PC-9 (cell line): ENCODE data around the gene GJC2. TPM values are rescaled to one million over a fixed set of nuclear protein-coding genes. Genes with fewer than 3 reads are reported as not detected.

Experiments
- BruUV-seq: library from RNA; stranded (reverse); fragments of 400-500 nt; replicated peaks from 2 replicates; lab custom pipeline; 2021; lab: Mats Ljungman, UMichigan
- CTCF ChIA-PET: fragments of 300-600 bp; sonication (Branson Sonifier 250); formaldehyde crosslinking; loops from one replicate; lab custom pipeline; 2022; ENCODE audit warnings: antibody characterized with exemption; lab: Charles Lee
- POLR2A ChIA-PET: fragments of 300-600 bp; sonication (Branson Sonifier 250); formaldehyde crosslinking; loops from one replicate; lab custom pipeline; 2022; ENCODE audit warnings: antibody characterized with exemption; ENCODE audit not compliant: unreplicated experiment; lab: Charles Lee
- DNase-seq, 2 experiments: peaks; one replicate each; pipeline versions ENCODE4 v3.0.0 to v3.0.0-alpha.2; 2015 to 2022; ENCODE audit warnings: mixed read lengths in 1 of 2
- H2AFZ ChIP-seq: fragments of 200-600 bp; sonication (generic); 2 replicates; pipeline ENCODE4 v1.8.1; 2017; ENCODE audit warnings: antibody characterized with exemption
- H3F3A ChIP-seq: fragments of 200-600 bp; sonication (generic); 2 replicates; pipeline ENCODE4 v1.8.1; 2017; ENCODE audit warnings: antibody characterized with exemption, mild to moderate bottlenecking, low read depth; ENCODE audit not compliant: insufficient read depth
- H3K27ac ChIP-seq: fragments of 200-600 bp; sonication (generic); 2 replicates; pipeline ENCODE4 v1.6.1; 2016; ENCODE audit warnings: mixed run types
- H3K27me3 ChIP-seq: fragments of 200-600 bp; sonication (generic); 2 replicates; pipeline ENCODE4 v1.6.1; 2016; ENCODE audit warnings: low read depth, mixed run types; ENCODE audit not compliant: insufficient read depth
- H3K36me3 ChIP-seq: fragments of 200-600 bp; sonication (generic); 2 replicates; pipeline ENCODE4 v1.6.1; 2016; ENCODE audit warnings: low read depth, mixed run types
- H3K4me1 ChIP-seq: fragments of 200-600 bp; sonication (generic); replicated peaks from 2 replicates; pipeline ENCODE4 v1.6.1; 2016; ENCODE audit warnings: mixed run types; ENCODE audit not compliant: insufficient read depth
- H3K4me2 ChIP-seq: fragments of 200-600 bp; sonication (generic); 2 replicates; pipeline ENCODE4 v1.6.1; 2017; ENCODE audit warnings: mixed run types
- H3K4me3 ChIP-seq: fragments of 200-600 bp; sonication (generic); 2 replicates; pipeline ENCODE4 v1.6.1; 2016; ENCODE audit warnings: mixed run types
- H3K79me2 ChIP-seq: fragments of 200-600 bp; sonication (generic); 2 replicates; pipeline ENCODE4 v1.6.1; 2017; ENCODE audit warnings: low read depth, mixed run types
- H3K9me2 ChIP-seq: fragments of 200-600 bp; sonication (generic); 2 replicates; pipeline ENCODE4 v1.8.1; 2017; ENCODE audit warnings: mild to moderate bottlenecking; ENCODE audit not compliant: insufficient read depth
- H3K9me3 ChIP-seq: fragments of 200-600 bp; sonication (generic); 2 replicates; pipeline ENCODE4 v1.8.1; 2016; ENCODE audit warnings: low read depth; ENCODE audit not compliant: insufficient read depth
- H4K20me1 ChIP-seq: fragments of 200-600 bp; sonication (generic); 2 replicates; pipeline ENCODE4 v1.8.1; 2017; ENCODE audit not compliant: insufficient read depth
- CTCF ChIP-seq: fragments of 200-600 bp; sonication (generic); conservative IDR thresholded peaks from 2 replicates; pipeline ENCODE4 v1.6.1; 2017; ENCODE audit warnings: mixed run types, antibody characterized with exemption, mild to moderate bottlenecking, moderate library complexity
- EZH2 ChIP-seq: fragments of 200-600 bp; sonication (generic); IDR thresholded peaks from 2 replicates; pipeline ENCODE4 v1.8.0; 2017; ENCODE audit warnings: antibody characterized with exemption, low read depth
- intact Hi-C: fragments of 100-400 bp; cut with micrococcal nuclease; formaldehyde crosslinking; loops from one replicate; pipeline ENCODE4 v1.10.0; 2022; ENCODE audit not compliant: unreplicated experiment
- total RNA-seq: library from RNA; stranded (reverse); gene quantifications from 2 replicates; pipeline ENCODE4 v1.2.3, GENCODE V29; 2021

The GJC2 gene
- total RNA-seq, 1 experiment from 2014 or later = 2.1 TPM

- intact Hi-C loops = no loop called here
- CTCF ChIA-PET = no interaction called here
- Histone ChIP-seq H3K27ac (no peak overlapping the region), H3K79me2 (no peaks in the 10 kb centered on the region), H3K9me3 (peaks cover 12% of the 10 kb centered on the region; the same call in 1 of the 2 replicates), H3K27me3 (no peaks in the 10 kb centered on the region), H4K20me1 (no peaks in the 10 kb centered on the region), H3K4me3 (no peak overlapping the region), H3K9me2 (no peaks in the 10 kb centered on the region), H3K4me2 (no peak overlapping the region), H3F3A (no peaks in the 10 kb centered on the region; the same call in 1 of the 2 replicates), H3K4me1 (no peaks in the 10 kb centered on the region), H3K36me3 (no peaks in the 10 kb centered on the region), H2AFZ (no peak overlapping the region)
- POLR2A ChIA-PET = interaction anchor here (0.6 kb wide), 1 partner anchor 167 kb away, joined by 3 read pairs; no protein-coding TSS in a partner anchor
- no TSS peak for BruUV-seq
- DNase-seq = no peak
- no peak for TF ChIP-seq CTCF
- TF ChIP-seq EZH2 = no peak
Measured at GRCh38 chr1:228120351-228120750, 29.4 kb upstream of the GJC2 start.

GRCh38 chr1:228120857-228121489 lies 28.8 kb upstream of the GJC2 start:
- CTCF ChIA-PET = no interaction called here
- no peak overlapping the region for H3K4me2 ChIP-seq
- POLR2A ChIA-PET = interaction anchor here (0.6 to 0.7 kb wide), 2 partner anchors 76 to 167 kb away, joined by 3 read pairs; no protein-coding TSS in a partner anchor
- no peaks in the 10 kb centered on the region for H3K36me3 ChIP-seq
- H3F3A ChIP-seq = no peaks in the 10 kb centered on the region; the same call in 1 of the 2 replicates
- peaks cover 12% of the 10 kb centered on the region; the same call in 1 of the 2 replicates for H3K9me3 ChIP-seq
- H4K20me1 ChIP-seq = no peaks in the 10 kb centered on the region
- H3K9me2 ChIP-seq = no peaks in the 10 kb centered on the region
- H3K27ac ChIP-seq = no peak overlapping the region
- TF ChIP-seq EZH2 = no peak
- TF ChIP-seq CTCF = no peak
- no peak for DNase-seq
- H3K4me1 ChIP-seq = no peaks in the 10 kb centered on the region
- H3K4me3 ChIP-seq = no peak overlapping the region
- intact Hi-C loops = no loop called here
- no TSS peak for BruUV-seq
- no peaks in the 10 kb centered on the region for H3K79me2 ChIP-seq
- no peaks in the 10 kb centered on the region for H3K27me3 ChIP-seq
- H2AFZ ChIP-seq = no peak overlapping the region

- peaks cover 10% of the 10 kb centered on the region; the same call in 1 of the 2 replicates for H3K9me3 ChIP-seq
- DNase-seq = no peak
- intact Hi-C loops = no loop called here
- no peaks in the 10 kb centered on the region for H3K4me1 ChIP-seq
- H3F3A ChIP-seq = no peaks in the 10 kb centered on the region; the same call in 1 of the 2 replicates
- no peaks in the 10 kb centered on the region for H3K9me2 ChIP-seq
- no peak overlapping the region for H3K4me3 ChIP-seq
- H2AFZ ChIP-seq = no peak overlapping the region
- no peaks in the 10 kb centered on the region for H3K79me2 ChIP-seq
- no peak for TF ChIP-seq EZH2
- no peak for TF ChIP-seq CTCF
- no peak overlapping the region for H3K4me2 ChIP-seq
- ChIA-PET CTCF (interaction anchor here (0.6 kb wide), 1 partner anchor 12 kb away, joined by 5 read pairs; no protein-coding TSS in a partner anchor), POLR2A (no interaction called here)
- no peaks in the 10 kb centered on the region for H3K27me3 ChIP-seq
- H3K36me3 ChIP-seq = no peaks in the 10 kb centered on the region
- H4K20me1 ChIP-seq = no peaks in the 10 kb centered on the region
- no TSS peak for BruUV-seq
- no peak overlapping the region for H3K27ac ChIP-seq
Measured at GRCh38 chr1:228122921-228123441, 26.7 kb upstream of the GJC2 start.
